ENCODE results near the gene OPTN. TPM values are rescaled to one million over a fixed set of nuclear protein-coding genes. Genes with fewer than 3 reads are reported as not detected.
"Not testable (repeated sequence)": the region's sequence is repeated elsewhere in the genome, so short reads cannot be mapped to it uniquely, and the experiment has no call there.

The OPTN gene
- total RNA-seq, 1 donor from 2014 or later = 126 TPM

DNA sequence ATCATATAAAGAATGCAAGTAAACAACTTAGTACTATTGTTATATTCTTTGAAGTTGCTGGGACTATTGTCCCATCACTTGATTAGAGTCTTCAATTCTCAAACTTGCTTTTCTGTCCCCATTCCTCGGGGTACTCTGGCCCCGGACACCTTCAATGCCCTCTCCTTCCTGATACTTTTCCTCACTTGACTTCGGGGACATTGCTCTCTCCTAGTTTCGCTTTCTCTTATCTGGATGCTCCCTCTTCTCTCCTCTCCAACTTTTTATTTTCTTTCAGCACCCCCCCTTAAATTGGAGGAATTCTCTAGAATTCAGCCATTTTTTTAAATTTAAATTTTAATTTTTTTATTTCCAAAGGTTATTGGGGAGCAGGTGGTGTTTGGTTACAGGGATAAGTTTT is 10.6 kb upstream of the OPTN start:
- no peak for DNase-seq (ENCODE audit: extremely low read depth, low read depth, low spot score)

DNA sequence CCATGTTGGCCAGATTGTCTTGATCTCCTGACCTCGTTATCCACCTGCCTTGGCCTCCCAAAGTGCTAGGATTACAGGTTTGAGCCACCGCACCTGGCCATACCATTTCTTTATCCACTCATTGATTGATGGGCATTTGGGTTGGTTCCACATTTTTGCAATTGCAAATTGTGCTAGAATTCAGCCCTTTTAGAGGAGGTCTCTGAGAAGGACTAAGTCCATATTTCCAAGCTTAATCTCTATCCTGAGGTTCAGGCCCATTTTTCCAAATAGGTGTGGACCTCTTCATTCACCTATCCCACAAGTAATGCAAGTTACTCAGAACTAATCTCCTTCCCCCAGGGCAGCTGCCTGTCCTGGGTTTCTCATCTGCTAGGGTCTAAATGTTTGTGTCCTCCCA is 9.7 kb upstream of the OPTN start:
- DNase-seq (ENCODE audit: extremely low read depth, low read depth, low spot score) = no peak

DNA sequence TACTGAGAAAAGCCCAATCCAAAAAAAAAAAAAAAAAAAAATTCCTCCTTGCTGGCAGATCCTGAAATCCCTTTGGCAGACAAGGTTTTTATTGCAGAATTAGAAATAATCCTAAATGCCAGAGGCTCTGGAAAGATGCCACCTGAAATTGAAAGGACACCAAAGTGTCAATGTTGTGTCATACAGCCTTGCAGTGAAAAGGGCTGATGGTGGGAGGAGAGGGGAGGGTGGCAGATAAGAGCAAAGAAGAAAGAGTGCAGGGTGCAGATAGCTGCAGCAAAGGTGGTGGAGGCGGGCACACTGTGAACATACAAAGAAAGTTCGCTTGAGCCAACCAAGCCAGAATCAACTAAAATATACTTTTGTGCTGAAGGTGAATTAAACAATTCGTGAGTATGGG is 8.2 kb upstream of the OPTN start:
- DNase-seq (ENCODE audit: extremely low read depth, low read depth, low spot score) = no peak

DNA sequence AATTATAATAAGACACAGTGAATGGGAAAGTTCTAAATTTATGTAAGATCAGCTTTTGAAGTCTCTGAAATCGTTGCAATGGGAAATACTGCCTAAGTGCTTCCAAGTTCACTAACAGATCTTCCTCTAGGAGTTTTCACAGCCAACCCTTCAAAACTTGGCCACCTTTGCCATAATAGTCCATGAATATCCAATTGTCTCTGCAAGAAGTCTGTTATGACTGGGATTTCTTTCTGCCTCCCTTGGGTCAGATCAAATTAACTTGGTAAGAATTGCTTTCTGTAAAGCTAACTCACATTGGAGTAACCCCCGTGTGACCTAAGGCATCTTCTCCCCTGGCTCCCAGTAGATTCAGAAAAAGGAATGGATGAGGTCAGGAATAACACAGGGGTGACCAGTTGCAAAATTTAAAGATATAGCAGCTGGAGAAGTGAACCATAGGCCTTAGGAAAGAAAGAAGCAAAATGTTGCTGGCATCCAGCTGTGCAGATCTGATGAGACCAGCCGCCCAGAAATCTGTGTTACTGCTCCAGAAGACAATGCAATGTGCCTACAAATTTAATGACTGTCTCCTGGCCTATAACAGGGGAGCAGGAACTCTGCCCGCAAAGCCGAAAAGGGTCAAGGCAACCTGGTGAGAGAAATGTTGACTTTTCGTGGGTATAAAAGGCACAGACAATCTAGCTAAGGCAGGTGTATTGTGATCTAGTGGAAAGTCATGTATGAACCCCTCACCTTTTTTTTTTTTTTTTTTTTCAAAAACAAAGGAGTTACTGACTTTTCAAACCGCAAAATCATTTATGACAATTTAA is 7.5 kb upstream of the OPTN start:
- DNase-seq (ENCODE audit: extremely low read depth, low read depth, low spot score) = no peak

DNA sequence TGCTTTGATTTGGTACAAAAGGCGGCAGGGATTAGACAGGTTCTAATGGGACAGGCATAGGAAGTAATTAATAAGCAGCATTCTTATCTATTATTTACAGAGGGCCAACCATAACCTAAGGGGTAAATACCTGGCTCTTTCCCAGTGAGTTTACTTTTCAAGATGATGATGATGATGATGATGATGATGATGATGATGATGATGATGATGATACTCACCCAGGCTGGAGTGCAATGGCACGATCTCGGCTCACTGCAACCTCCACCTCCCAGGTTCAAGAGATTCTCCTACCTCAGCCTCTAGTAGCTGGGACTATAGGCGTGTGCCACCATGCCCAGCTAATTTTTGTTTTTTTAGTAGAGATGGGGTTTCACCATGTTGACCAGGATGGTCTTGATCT is 5.9 kb upstream of the OPTN start:
- not testable (repeated sequence) for DNase-seq (ENCODE audit: extremely low read depth, low read depth, low spot score)

DNA sequence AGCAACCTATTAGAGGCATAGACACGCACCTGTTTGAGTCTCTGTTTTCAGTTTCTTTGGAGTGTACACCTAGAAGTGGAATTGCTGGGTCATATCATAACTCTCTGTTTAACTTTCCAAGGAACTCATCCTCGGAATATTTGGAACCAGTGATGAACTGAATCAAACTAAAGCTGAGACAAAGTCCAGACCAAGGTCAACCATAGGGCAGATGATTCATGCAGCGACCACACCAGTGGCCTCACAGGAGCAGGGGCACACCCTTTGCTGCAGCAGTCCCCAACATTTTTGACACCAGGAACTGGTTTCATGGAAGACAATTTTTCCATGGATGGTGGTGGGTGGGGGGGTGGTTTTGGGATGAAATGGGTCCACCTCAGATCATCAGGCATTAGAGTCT is 4.9 kb upstream of the OPTN start:
- DNase-seq (ENCODE audit: extremely low read depth, low read depth, low spot score) = no peak

DNA sequence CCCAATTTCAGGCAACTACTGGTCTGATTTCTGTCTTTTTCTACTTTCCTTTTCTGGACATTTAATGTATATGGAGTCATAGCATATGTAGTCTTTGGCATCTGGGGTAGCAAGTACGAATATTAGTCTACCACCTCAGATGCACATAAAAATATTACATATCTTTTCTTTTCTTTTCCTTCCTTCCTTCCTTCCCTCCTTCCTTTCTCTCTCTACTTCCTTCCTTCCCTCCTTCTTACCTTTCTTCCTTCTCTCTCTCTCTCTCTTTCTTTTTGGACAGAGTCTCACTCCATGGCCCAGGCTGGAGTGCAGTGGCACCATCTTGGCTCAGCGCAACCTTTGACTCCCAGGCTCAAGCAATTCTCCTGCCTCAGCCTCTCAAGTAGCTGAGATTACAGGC is 4.0 kb upstream of the OPTN start:
- DNase-seq (ENCODE audit: extremely low read depth, low read depth, low spot score) = no peak

DNA sequence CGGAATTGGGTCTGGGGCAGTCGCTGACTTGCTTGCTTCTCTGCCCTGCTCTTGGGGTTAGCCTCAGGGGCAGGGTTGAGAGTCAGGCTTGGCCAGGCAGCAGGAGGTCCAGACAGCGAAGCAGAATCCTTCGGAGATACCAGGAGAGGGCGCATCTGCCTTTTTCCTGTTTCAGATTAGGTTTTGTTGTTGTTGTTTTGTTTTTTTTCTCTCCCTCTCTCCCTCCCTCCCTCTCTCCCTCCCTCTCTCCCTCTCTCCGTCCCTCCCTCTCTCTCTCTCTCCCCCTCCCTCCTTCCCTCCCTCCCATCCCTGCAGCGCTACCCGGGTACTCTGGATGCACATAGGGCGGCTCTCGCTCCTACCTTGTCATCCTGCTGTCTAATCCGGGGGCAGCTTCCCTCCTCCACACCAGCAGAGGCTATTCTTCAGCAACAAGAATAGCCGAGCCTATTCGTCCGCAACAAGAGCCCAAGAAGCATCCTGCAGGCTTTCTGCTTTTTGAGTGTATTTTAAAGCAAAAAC is 758 bp upstream of the OPTN start:
- no peak for DNase-seq (ENCODE audit: extremely low read depth, low read depth, low spot score)

DNA sequence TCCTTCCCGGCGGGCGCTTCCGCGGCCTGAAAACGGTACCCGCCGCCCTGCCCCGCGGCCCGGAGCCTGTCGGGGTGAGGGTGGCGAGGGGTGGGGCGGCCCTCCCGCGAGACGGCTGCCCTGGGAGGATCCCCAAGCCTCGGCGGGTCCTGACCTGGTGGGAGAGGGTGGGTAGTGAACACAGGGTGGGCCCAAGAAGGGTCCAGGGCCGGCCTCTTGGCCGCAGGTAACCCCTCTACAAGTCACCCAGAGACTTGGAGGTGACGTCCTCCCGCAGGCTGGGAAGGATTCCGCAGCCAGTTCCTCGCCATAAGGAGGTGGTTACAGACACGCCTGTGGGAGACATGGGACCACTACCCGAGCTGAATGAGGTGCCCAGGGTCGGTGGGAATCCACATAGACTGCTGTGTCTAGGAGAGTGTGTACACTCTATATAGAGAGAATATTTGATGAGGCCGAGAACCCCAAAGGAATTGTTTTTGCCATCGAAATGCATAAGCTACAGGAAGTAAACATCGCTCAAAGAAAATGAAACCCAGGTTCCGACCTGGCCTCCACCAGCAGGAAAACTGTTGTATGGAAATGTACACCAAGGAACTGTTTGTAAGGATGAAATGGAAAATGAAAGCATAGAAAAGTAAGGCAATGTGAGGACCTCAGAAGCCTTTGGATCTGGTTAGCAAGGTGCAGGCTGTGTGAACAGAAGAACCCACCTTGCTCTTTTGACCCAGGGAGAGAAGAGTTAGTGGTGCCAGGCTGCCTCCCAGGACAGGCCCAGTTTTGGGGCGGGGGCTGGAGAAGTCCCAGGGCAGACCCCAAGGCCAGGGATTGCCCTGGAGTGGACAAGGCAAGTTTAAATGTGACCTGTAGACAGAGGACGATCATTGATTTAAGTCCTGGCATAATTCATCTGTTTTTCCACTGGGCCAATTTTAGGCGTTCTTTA is 659 bp downstream of the OPTN start:
- DNase-seq (ENCODE audit: extremely low read depth, low read depth, low spot score) = no peak

DNA sequence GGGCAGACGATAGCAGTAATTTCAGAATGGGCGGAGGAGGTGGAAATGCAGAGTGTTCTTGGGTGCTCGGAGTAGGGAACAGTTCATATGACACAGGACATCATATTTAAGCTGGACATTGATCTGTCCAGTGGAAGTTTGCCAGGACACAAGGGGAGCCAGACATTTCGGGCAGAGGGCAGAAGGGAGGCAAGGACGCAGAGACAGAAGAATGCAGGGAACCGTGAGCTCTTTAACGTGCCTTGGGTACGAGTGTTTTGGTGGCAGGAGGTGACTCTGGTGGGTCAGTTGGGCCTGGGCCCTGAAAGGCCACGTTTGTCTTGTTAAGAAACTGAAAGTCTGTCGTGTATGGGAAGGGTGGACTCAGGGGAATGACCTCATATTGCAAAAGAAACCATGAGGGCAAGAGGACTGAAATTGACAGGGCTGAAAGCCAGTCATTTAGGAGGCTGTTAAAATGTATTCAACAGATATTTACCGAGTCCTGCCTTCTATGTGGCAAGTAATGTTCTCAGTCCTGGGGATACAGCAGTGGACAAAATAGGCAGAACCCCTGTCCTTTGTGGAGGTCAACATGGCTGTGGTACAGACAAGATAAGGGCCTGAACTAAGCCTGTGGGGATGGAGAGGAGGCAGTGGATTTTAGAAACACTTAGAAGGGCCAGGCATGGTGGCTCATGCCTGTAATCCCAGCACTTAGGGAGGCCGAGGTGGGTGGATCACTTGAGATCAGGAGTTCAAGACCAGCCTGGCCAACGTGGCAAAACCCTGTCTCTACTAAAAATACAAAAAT is 2.2 kb downstream of the OPTN start:
- DNase-seq (ENCODE audit: extremely low read depth, low read depth, low spot score) = no peak

DNA sequence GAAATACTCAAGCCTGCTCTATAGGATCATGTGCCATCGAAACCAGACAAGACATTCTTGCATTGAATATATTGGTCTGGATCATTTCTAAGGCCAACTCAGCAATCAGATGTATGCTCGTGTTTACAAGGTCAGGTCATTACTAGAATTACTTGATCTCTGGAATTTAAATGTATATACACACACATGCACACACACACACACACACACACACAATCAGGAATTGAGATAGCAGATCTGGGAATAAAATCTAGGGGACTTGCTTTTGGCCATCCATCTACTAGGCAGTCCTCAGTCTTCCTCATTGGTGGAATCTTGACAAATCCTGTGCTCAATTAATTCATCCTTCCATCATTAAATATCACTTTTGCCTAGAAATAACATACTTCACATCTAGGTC is 3.6 kb downstream of the OPTN start:
- no peak for DNase-seq (ENCODE audit: extremely low read depth, low read depth, low spot score)

DNA sequence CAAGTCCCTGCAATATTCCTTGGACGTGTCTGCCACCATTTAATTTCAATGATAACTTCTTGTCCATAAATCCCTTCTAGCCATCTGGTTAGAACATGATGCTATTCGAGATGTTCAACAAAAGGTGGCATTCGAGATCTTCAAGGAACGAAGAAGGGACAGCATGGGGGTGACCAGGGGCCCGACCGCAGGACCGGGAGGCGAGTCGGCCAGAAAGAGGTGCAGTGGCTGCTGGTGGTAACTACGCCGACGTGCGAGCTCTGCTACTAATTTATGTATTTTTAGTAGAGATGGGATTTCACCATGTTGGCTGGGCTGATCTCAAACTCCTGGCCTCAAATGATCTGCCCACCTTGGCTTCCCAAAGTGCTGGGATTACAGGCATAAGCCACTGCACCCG is 4.7 kb downstream of the OPTN start:
- DNase-seq (ENCODE audit: extremely low read depth, low read depth, low spot score) = no peak

DNA sequence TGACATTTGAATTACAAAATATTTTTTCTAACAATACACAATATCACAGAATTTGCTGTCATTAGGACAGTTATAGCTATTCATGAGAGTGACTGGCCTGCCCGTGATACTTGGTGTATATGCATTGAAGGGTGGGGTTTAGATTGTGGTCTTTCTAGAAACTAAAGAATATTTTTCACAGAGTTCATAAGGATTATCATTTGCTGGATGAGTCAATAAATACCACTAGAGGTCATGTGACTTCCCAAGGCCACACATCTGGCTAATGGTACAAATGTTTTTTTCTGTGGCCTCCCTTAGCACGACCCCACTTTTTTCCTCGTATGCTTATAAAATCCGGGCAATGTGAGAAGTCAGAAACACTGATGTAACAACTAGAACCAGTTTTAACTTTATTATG is 5.2 kb downstream of the OPTN start:
- DNase-seq (ENCODE audit: extremely low read depth, low read depth, low spot score) = no peak

DNA sequence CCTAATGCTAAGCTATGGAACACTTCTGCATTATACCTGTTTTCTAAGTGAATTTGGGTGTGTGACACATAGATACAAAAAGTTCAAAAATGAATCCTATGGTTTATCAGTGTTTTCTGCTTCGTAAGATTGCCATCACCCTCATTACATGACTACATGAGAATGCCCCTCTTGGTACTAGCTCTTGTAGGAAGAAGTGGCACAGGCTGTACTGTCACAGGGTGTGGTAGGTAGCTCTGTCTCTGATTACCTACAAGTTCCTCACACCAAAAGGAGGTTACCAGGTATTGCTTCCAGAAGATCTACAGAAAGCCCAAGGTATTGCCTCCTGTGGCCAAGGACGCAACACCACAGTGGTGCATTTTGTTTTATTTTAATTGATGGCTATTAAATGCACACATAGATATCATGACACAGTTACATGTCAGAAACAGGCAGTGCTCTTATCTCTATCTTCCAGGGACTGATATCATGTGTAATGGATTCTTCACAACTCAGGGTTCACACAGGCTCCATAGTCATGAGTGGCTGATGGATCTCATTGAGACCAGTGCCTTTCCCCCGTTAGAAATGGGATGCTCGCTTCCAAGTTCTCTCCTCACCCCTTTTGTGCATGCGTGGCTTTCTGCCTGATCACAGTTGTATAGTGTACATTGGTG is 6.6 kb downstream of the OPTN start:
- DNase-seq (ENCODE audit: extremely low read depth, low read depth, low spot score) = no peak

DNA sequence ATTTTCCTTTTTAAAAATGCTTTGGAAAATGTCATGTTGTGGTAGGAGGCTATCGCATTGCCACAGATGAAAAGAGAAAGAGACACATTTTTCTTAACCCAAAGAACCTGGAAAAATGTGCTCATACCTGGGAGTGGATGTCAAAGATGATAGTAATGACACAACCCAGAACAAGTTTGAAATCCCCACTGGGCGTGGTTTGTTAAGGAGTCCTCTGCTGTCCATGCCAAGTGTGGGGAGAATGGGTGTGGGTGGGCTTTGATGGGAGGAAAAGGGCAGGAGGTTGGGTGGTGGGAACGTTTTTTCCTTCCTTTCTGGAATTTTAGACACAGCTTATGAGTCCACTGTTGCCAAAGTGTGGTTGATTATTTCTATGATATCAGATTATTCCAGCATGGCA is 10.9 kb downstream of the OPTN start:
- no peak for DNase-seq (ENCODE audit: extremely low read depth, low read depth, low spot score)

DNA sequence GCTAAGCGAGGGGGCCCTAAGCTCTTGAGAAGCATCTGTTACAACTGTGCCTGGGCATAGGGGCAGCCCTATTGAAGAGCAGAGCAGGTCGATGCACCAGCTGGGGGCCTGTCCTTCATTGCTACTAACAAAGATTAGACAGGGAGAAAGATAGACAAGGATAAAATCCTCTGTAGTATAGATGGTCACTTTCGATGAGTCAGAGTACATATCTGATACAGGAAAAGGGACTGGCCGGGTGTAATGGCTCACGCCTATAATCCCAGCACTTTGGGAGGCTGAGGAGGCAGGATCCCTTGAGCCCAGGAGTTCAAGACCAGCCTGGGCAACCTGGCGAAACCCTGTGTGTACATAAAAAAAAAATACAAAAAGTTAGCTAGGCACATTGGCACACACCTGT is 13.6 kb downstream of the OPTN start:
- no peak for DNase-seq (ENCODE audit: extremely low read depth, low read depth, low spot score)

DNA sequence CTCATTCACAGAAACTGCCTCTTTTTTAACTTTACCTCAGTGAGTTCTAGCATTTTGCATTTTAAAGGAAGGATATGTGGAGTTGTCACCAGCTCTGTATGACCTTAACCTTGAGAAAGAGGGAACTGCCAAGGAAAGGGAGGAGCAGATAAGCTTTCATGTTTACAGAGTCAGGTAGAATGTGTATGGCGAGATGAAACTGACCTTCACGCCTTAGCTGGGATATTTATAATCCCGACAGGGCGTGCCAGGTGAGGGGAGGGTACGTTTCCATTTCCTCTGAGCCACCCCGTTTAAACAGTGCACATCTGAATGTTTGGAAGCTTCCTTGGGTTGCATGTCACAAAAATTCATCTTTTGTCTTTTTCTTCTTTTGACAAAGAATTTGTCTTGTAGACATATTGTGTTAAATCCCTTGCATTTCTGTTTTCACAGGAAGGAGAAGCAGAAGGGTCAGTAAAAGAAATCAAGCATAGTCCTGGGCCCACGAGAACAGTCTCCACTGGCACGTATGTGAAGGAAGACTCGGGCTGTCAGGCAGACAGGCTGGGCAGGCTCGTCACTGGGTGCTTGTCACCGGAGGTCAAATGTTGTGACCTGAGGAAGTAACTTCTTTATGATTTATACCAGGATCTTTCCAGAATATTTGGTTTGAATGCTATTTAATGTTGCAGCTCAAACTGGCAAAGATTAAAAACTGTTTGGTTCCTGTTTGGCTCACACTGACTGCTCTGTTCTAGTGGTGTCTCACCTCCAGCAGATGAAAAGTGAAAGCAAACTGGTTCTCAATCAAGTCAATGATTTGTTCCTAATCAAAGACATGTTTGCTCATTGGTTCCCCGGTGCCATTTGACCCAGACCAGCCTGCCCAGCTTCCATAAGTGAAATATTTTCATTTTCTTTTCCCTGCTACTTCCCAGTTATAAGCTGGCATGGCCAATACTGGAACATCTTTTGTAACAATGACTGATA is 16.2 kb downstream of the OPTN start:
- no peak for DNase-seq (ENCODE audit: extremely low read depth, low read depth, low spot score)

DNA sequence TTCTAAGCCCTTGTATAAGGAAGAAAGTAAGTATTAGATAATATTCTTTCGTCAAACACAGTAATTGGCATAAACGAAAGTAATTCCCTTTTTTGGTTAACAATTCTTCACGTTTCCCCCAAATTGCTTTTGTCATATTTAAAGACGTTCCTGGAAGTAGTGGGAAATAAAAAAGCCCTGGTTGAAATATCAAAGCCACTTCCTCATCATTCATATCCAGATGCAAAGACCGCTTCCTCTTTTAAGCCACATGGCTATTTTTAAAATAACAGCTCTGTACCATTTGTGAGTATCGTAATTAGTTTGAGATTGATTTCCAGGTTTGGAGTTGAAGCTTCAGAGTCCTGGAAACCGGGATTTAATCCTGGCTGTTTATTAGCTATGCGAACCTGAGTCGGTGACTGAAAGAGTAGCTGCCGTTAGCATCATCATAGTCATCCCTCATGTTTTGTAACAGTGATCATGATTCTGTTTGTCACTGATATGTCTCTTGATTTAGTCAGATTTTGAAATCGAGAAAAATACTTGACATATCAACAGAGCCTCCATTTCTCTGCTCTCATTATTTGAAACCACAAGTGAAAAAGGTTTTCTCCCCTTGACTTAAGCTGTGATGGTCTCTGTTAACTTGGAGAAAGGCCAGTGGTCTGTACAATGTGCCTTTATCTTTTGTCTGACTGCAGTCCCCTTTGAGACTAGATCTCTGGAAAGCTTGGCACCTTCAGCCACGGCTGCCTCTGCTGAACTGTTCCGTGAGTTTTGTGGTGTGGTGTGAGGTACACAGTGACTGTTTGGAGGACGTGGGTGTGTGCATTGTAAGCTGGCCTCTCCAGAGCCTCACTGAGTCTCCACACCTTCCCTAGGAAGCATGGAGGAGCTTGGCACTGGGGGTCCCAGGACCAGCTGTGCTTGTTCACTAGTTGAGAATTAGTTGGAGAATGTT is 18.1 kb downstream of the OPTN start:
- DNase-seq (ENCODE audit: extremely low read depth, low read depth, low spot score) = no peak

Measured in glomerular endothelial cell (primary cell).